Breast epithelium (tissue), 3 donors: ENCODE data around the gene PCA3.

Experiments used
- CTCF ChIP-seq, 3 donors: fragments of 450-650 bp; IDR thresholded peaks; one replicate each; pipeline ENCODE4 v1.5.1; 2016 to 2017; ENCODE audit warnings: antibody characterized with exemption in 3 of 3, mild to moderate bottlenecking in 3 of 3, moderate library complexity in 3 of 3
- POLR2A ChIP-seq: fragments of 450-650 bp; IDR thresholded peaks from one replicate; pipeline ENCODE4 v1.6.1; 2016; ENCODE audit warnings: antibody characterized with exemption, mild to moderate bottlenecking, moderate library complexity
- POLR2AphosphoS5 ChIP-seq, 3 donors: sonication (generic); formaldehyde crosslinking; IDR thresholded peaks; one replicate each; pipeline ENCODE4 v1.6.1; 2017; ENCODE audit warnings: antibody characterized with exemption in 3 of 3

DNA sequence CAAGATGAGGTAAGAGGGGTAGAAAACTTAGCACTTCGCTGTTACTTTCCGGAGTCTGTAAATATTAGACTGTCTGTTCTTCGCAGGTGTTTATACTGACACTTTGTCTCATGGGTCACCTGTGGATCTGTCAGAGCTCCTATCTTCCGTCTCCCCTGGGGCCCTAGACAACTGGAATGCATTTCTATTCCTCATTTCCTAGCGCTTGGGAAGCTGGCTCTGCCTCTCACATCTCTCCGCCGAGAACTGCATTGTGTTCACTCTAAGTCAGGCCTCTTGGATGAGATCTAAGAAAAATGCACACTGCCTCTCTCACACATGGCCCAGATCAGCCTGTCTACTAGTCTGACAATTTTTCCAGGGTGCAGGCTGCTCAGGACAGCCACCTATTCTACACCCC is 39.5 kb downstream of the PCA3 start:
- no peak for TF ChIP-seq POLR2A
- no peak for TF ChIP-seq CTCF (IDR thresholded peaks at IDR 0.05)
- no peak for TF ChIP-seq POLR2AphosphoS5 (IDR thresholded peaks at IDR 0.05)
